ENCODE data around the gene NUP210L.

DNA sequence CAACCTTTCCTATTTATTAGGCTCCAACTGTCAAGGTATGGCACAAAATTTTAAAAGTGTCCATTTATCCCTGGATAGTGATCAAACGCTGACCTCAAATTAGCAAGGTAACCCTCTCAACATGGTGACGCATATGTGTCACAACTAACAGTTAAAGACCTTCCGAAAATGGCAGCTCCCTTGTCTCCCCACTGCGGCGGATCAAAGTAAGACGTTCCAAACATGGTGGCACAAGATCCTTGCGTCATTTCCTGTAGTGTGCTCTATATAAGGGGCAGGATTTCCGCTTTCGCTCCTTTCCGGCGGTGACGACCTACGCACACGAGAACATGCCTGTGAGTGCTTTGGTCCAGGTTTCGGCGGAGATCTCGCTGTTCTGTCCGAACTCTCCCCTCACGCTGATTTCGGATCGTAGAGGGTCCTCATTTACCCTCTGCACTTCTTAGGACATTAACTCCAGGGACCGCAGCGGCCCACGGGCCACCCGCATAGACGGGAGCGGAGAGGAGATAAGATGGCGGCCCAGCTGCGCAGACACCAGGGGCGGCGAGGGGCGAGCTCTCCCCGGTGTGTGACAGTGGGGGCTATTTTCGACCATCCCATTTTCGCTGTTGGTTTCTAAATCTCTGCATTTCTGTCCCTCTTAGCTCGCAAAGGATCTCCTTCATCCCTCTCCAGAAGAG is 164.3 kb downstream of the NUP210L start, which contains the start of gene RPS27:
- TF ChIP-seq GABPA (IDR thresholded peaks at IDR 0.05; ENCODE audit: low read depth) (peak; percentile 84), CTCF (IDR thresholded peaks at IDR 0.05; ENCODE audit: insufficient read depth, low read length) (no peak)
